SKM-1 (cell line): ENCODE data around the gene ASB18.
A peak's percentile ranks its signal among the peaks of the same experiment; 100 is the strongest.

ENCODE experiments used
- DNase-seq: peaks from one replicate; lab custom pipeline; 2025; ENCODE audit not compliant: unreplicated experiment; lab: John Stamatoyannopoulos, UW

ASB18 gene

GRCh38 chr2:236176951-236177350, 87.3 kb downstream of the ASB18 start:
- DNase-seq, result no peak

- peak; percentile 26 for DNase-seq
Observed at GRCh38 chr2:236176417-236176816, 87.8 kb downstream of the ASB18 start.

- no peak for DNase-seq
Observed at GRCh38 chr2:236175548-236176150, 88.6 kb downstream of the ASB18 start.

GRCh38 chr2:236173729-236174607, 90.2 kb downstream of the ASB18 start:
- DNase-seq, result no peak

- DNase-seq, result no peak
Observed at GRCh38 chr2:236173036-236173728, 91.0 kb downstream of the ASB18 start.

GRCh38 chr2:236172255-236173035, 91.8 kb downstream of the ASB18 start:
- no peak for DNase-seq

GRCh38 chr2:236171680-236172254, 92.4 kb downstream of the ASB18 start:
- no peak for DNase-seq

- no peak for DNase-seq
Observed at GRCh38 chr2:236171181-236171679, 93.0 kb downstream of the ASB18 start.

- DNase-seq, result no peak
Observed at GRCh38 chr2:236170590-236171165, 93.5 kb downstream of the ASB18 start.

- no peak for DNase-seq
Observed at GRCh38 chr2:236169741-236170589, 94.2 kb downstream of the ASB18 start.

GRCh38 chr2:236169151-236169721, 95.0 kb downstream of the ASB18 start:
- no peak for DNase-seq

- DNase-seq, result no peak
Observed at GRCh38 chr2:236168110-236169080, 95.8 kb downstream of the ASB18 start, which contains the start of gene GBX2. GBX2 (minus strand) TSS chr2:236168386; CDS start chr2:236167971, 415 bp downstream.

- no peak for DNase-seq
Observed at GRCh38 chr2:236167297-236168109, 96.7 kb downstream of the ASB18 start.

GRCh38 chr2:236166796-236167296, 97.4 kb downstream of the ASB18 start:
- no peak for DNase-seq

GRCh38 chr2:236165842-236166795, 98.1 kb downstream of the ASB18 start:
- no peak for DNase-seq
